Transverse colon (tissue), 3 donors: ENCODE results near the gene TBX5.

Experiments
- CTCF ChIP-seq, 5 experiments: fragments of 200-600 bp in 3 of 5; fragments of 450-650 bp in 2 of 5; sonication (generic) in 3 of 5; IDR thresholded peaks; 1 replicate in 2 of 5; 2 replicates in 3 of 5; pipeline ENCODE4 v1.5.1; 2016 to 2017; ENCODE audit warnings: antibody characterized with exemption in 5 of 5, inconsistent platforms in 3 of 5, mild to moderate bottlenecking in 2 of 5, moderate library complexity in 1 of 5
- EP300 ChIP-seq: sonication (generic); formaldehyde crosslinking; IDR thresholded peaks from one replicate; pipeline ENCODE4 v1.6.1; 2017; ENCODE audit warnings: antibody characterized with exemption, low read depth
- POLR2A ChIP-seq: fragments of 450-650 bp; IDR thresholded peaks from one replicate; pipeline ENCODE4 v1.6.1; 2016; ENCODE audit warnings: antibody characterized with exemption, mild to moderate bottlenecking, moderate library complexity

GRCh38 chr12:114445401-114446323, 39.7 kb upstream of the TBX5 start:
- no peak for TF ChIP-seq CTCF (IDR thresholded peaks at IDR 0.05)
- no peak for TF ChIP-seq POLR2A
- TF ChIP-seq EP300 = no peak
